Kidney epithelial cell (primary cell): ENCODE results near the gene AHCTF1. TPM values are rescaled to one million over a fixed set of nuclear protein-coding genes. Genes with fewer than 3 reads are reported as not detected.

Experiments used
- DNase-seq: peaks from one replicate; pipeline ENCODE4 v3.0.0-alpha.2; 2010; ENCODE audit warnings: low read depth
- H3K27me3 ChIP-seq: 2 replicates; pipeline ENCODE4 v1.6.0; 2011; ENCODE audit warnings: low read length; ENCODE audit not compliant: control insufficient read depth, insufficient read depth
- H3K36me3 ChIP-seq: 2 replicates; pipeline ENCODE4 v1.5.1; 2011; ENCODE audit warnings: low read length; ENCODE audit not compliant: control insufficient read depth, insufficient read depth
- H3K4me3 ChIP-seq: 2 replicates; pipeline ENCODE4 v1.5.1; 2011; ENCODE audit warnings: low read depth, mild to moderate bottlenecking, control low read depth, low read length
- total RNA-seq: library from RNA; depleted of rRNA; stranded (reverse); fragments of >200 nt; gene quantifications from 2 replicates; pipeline ENCODE4 v1.2.3, GENCODE V29; 2015
- TF ChIP-seq, protein P1 (sequence below): IDR thresholded peaks from 2 replicates; pipeline ENCODE4 v1.5.1; 2011; ENCODE audit warnings: mild to moderate bottlenecking, moderate library complexity, low read length, control low read depth, inconsistent platforms; ENCODE audit not compliant: insufficient read depth, poor library complexity, severe bottlenecking

The AHCTF1 gene
- total RNA-seq, 1 donor from 2014 or later: 23.1 TPM

DNA sequence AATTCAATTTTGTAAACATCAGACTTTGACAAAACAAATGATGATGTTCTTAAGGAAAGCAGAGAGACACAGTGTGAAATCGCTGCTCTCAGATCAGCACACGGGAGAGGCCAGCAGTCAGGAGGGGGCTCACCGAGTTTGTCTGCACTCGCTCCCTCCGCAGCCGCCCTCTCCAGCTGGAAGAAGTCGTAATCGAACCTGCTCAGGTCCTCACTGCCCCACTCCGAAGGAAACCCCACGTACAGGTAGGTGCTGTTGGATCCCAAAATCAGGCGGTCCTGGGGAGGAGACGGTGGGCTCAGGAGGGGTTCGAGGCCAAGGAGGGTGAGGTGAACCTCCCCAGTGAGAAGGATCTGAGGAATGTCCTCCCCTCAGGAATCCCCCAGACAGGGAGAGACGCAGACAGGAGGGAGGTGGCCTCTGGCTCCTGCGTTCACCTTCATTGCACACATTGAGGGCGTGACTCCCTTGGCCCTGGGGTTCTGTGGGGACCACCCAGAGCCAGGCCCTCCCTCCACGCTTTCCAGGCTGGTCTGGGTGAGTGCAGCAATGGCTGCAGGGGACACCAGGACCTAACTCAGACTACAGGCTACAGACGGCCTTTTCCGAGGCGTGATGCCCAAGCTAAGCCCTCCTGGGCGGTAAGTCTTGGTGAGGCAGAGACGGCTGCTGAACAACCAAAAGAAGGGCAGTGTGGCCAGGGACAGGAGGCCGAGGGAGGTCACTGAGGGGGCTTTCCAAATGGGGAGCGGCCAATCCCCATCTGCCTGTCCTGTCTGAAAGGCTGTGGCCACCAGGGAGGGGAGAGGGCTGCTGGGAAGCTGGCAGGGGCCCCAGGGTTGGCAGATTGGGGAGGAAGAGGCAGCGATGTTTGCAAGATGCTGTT, 142.1 kb downstream of the AHCTF1 start:
- TF ChIP-seq, protein P1, sequence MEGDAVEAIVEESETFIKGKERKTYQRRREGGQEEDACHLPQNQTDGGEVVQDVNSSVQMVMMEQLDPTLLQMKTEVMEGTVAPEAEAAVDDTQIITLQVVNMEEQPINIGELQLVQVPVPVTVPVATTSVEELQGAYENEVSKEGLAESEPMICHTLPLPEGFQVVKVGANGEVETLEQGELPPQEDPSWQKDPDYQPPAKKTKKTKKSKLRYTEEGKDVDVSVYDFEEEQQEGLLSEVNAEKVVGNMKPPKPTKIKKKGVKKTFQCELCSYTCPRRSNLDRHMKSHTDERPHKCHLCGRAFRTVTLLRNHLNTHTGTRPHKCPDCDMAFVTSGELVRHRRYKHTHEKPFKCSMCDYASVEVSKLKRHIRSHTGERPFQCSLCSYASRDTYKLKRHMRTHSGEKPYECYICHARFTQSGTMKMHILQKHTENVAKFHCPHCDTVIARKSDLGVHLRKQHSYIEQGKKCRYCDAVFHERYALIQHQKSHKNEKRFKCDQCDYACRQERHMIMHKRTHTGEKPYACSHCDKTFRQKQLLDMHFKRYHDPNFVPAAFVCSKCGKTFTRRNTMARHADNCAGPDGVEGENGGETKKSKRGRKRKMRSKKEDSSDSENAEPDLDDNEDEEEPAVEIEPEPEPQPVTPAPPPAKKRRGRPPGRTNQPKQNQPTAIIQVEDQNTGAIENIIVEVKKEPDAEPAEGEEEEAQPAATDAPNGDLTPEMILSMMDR: no peak
- no peak overlapping the region for H3K4me3 ChIP-seq
- H3K36me3 ChIP-seq: no peaks in the 10 kb centered on the region
- DNase-seq: no peak
- H3K27me3 ChIP-seq: peaks cover 3% of the 10 kb centered on the region

Other genes starting within 250 kb of the AHCTF1 start
- gene SCCPDH, start 207.5 kb downstream of the AHCTF1 start, total RNA-seq: 37.8 and 40.1 TPM in 2 replicates
- 2.2 and 2.9 TPM in 2 replicates for gene ZNF695, start 76.1 kb upstream of the AHCTF1 start, total RNA-seq
- 5.6 and 5.8 TPM in 2 replicates for gene ZNF670, start 146.9 kb upstream of the AHCTF1 start, total RNA-seq
- gene ZNF669, start 172.4 kb upstream of the AHCTF1 start, total RNA-seq: 21.0 and 31.2 TPM in 2 replicates
- gene ZNF124, start 240.1 kb upstream of the AHCTF1 start, total RNA-seq: 15.3 and 16.8 TPM in 2 replicates